Medulla oblongata (tissue), 1 donor: ENCODE results near the gene EYA4.

Experiments used
- DNase-seq: peaks from one replicate; pipeline ENCODE4 v3.0.0-alpha.2; 2015; ENCODE audit errors: extremely low spot score

Gene EYA4

DNA sequence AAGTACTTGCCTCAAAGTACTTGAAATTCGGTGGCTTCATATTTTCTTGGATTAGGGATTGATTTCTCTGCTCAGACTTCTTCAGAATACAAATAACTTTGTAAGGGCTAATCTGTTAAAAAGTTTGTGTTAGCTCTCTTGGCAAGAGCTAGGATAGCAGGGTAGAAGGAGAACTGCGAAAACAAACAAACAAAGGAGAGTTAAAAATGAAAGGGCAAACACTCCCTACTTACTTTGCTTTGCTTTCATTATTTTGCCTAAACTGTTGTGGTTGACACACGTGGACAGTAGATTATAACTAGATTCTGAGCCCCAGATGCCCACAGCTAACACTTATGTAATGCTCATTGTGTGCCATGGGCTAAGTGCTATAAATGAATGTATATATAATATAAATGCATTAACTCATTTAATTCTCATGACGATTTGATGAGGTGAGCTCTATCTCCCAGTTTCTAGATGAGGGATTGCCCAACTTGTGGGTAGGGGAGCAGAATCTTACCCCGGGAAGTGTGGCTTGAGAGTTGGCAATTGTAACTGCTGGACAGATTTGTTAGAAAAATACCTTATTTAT lies 48.7 kb downstream of the EYA4 start:
- no peak for DNase-seq

DNA sequence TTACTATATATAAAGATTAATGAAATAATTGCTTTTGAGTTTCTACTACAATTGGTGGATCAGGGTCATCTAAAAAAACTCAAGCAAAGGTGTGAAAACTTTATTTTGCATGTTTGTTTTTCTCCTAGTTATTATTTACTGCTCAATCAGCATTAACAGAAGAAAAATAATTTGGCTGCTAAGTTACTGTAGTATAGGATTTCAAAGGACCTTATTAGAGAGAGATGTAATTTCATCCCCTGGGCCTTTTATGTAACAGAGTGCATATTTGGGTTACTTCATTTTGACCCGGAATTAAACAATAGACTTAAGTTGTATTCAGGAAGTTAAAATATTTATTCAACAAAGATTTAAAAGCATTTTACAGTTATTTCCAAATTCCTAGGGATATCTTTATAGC lies 49.8 kb downstream of the EYA4 start:
- DNase-seq = no peak

DNA sequence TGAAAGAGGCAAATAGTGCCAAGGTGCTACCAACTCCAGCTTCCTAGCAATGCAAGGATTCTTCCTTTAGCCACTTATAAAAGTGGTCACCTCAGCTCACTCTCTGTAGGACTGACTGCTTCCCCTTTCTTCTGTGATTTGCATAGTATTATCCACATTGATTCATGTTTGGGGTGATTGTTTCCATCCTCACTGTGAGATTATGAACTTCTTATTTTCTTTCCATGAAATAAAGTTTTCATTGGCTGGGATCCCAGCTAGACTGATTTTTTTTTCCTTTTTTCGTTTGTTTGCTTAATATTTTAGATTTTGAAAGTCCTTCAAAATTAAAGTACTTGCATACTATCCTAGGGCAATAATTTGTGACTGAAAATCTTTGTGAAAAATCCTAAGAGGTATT lies 50.5 kb downstream of the EYA4 start:
- DNase-seq = no peak

DNA sequence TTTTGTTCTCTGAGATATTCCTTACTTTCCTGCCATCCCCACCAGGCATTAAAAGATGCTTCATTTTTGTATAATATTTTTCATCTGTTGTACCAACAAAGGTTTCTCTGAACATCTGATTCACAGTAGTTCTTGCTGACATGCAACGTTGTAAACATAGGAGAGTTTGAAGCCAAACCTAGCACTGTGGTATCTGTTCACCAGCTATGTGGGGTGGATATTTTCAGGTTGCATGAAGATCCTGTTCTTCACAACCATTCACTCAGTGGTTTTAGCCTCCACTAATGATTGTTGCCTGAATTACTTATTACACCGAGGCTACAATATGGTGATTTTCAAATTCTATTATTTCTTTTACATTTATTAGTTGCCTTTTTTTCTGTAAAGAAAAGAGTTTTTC lies 56.5 kb downstream of the EYA4 start:
- no peak for DNase-seq

DNA sequence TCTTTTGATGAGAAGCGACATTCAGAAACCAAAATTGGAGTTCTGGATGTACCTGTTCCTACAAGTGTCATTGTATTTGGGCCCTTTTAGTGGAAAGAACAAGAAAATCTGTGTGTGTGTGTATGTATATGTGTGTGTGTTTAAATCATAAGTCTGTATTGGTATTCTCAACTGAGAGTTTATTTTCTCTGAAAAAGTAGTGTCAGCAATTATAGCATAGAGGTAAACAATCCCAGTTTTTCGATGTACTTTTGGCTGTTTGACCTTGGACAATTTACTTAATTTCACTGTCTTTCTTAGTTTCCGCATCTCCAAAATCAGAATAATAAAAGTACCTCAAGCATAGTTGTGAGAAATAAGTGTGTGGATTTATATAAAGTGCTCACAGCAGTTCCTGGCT lies 57.2 kb downstream of the EYA4 start:
- no peak for DNase-seq

DNA sequence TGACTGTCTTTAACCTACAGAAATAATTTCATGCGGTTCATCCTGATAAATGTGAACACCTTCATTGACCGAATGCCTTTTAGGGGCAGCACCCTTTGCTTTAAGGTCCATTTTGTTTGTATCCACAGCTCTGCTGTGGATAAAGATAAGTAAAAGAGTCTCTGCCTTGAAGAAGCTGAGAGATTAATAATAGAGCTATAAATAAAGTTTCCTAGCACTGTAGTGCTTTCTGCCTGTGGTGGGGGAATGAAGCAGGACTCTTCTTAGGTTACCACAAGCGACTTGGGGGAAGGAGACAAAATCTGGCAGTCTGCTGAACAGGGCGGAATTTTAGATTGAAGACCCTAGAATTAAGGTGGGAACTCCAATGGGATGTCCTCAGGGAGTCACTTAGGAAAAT lies 57.6 kb downstream of the EYA4 start:
- no peak for DNase-seq

DNA sequence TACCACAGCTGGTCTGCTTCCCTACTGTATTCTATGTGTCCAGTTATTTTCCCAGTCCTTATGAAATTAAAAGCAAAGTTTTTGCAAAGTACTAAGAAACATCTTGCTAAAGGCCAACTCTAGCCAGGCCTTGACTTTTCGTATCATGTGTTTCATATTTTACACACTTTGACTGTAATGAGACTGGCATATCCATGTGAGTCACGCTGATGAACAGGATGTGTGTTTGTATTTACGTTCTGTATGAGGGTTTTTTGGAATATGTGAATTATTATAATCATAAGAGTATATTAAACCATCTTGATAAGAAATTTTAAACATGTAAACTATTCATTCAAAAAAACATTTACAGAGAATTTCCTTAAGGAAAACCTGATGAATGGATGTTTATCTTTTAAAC lies 59.7 kb downstream of the EYA4 start:
- DNase-seq = no peak

DNA sequence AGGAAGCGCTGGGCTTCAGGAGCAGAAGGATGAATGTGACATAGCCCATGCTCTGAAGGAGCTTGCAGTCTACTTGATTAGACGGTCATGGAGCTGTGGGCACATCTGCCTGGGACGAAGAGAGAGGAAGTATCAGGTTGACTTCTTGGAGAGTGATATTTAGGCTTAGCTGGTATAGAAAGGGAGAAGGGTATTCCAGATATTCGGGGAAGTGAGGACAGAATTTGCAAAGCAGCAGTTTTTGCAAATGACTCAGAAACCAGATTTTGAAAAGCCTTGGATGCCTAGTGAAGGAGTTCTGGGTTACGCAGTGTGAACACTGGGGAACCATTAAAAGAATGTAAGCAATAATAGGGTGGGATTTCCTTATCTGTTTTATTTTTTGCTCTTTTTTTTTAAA lies 60.7 kb downstream of the EYA4 start:
- no peak for DNase-seq

DNA sequence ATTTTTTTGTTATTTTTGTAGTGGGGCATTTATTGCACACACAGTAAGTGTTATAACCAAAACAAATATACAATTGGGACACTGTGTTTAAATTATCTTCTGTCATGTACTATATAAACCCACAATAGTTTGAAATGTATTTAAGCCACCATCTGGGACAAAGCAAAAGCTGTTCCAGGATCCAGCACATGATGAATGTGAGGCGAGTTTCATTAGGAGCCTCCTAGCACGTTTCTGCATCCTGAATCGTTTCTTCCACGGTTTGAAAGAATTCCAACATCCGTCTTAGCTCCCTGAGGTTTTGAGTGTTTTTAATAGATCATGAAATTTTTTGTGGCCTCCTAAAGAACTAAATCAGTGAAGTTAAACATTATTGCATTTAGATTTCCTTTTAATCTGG lies 65.8 kb downstream of the EYA4 start:
- no peak for DNase-seq

DNA sequence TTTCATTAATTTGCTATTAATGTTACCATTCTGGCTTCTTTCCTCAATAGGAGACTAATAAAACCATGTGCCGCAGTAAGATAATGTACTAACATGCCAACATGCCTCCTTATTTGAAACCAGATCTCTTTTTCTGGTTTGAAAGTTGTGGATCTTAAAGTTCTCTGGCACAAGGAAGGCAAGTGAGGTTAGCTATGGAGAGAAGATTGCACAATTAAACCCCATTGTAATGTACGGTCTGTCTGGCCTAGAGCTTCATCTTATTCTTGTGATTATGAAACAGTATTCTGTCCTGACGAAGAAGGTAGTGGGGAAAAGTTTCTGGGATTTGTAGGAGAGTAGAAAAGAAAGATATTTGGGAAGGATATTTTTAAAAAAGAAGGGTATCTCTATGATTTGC lies 68.4 kb downstream of the EYA4 start:
- no peak for DNase-seq

DNA sequence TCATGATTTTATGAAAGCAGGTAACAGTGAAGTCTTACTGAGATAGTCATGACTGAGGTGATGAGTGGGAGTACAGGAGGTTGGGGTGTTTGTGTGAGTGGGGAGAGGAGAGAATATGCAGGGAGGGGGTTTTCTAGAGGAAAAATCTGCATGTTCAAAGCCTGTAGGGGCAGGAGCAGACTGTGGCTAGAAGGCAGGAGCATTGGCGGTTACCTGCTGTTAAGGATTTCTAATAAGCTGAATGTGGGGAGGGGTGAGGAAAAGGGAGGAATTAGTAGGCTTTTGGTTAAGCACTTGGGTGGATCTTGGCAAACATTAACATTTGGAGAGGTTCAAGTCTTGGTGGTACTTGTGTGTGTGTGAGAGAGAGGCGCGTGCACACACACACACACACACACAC lies 70.8 kb downstream of the EYA4 start:
- DNase-seq = no peak

DNA sequence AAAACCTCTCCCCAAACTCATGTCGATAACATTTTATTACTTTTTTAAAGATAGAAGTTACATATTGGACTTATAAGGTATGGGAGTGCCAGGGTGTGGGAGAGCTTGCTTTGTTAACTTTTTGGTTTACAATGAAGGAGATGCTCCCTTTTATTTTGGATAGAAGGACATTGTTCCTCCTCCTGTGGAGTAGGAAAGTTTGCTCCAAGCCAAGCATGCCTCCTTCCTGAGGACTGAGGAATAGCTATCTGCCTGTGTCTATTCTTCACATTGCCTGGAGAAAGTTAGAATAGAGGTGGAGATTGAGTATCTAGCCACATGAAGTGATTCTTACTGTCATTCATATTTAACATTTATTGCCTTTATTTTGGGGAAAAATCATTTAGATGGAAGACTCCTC lies 71.9 kb downstream of the EYA4 start:
- no peak for DNase-seq

DNA sequence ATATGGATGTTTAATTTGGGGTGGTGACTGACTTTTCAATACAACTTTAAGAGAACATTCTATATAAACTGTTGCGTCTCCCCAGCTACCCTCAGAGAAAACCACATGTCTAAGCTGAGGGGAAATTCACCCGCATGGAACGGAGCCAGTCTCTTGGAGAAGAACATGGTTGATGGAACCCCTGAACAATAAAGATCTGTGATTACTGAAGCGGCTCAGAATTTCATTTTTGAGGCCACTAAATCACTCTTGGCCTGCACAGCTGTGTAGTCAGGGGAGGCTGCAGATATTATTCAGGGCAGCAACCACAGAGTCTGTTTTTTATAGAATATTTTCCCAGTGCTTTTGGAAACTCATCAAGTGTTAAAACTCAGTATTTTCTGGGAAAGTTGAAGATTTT lies 73.8 kb downstream of the EYA4 start:
- no peak for DNase-seq

DNA sequence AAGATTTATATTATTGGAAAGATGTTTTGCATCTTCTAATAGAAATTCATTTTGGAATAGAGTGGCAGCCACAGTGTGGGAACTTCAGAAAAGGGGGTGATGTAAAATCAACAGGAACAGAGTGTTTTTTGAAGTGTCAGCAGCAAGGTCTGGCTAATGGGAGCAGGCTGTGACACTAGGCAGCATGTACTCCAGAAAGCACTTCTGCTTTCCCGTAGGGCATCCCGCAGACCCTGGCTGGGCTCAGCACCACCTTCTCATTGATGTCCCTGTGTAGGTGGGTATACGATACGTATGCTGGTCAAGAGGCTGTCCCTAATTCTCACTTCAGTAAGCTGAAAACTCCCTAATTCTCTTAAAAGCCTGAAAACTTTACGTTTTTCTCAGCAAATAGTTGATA lies 74.7 kb downstream of the EYA4 start:
- DNase-seq = no peak

DNA sequence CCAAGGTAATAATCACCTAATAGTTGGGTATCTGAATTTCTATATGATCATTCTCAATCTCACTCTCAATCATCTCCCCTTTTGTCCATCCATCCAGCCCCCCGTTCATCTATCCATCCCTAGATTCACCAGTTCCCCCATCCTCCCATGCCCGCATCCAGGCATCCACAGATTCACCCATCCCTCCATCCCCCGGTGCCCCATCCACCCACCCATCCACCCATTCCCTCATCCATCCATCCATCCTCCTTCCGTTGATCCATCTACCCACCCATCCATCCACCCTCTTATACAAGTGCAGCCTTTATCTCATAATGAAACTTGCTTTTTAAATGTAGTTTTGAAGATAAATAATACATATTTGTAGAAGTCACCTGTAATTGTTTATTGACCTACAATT lies 76.5 kb downstream of the EYA4 start:
- no peak for DNase-seq

DNA sequence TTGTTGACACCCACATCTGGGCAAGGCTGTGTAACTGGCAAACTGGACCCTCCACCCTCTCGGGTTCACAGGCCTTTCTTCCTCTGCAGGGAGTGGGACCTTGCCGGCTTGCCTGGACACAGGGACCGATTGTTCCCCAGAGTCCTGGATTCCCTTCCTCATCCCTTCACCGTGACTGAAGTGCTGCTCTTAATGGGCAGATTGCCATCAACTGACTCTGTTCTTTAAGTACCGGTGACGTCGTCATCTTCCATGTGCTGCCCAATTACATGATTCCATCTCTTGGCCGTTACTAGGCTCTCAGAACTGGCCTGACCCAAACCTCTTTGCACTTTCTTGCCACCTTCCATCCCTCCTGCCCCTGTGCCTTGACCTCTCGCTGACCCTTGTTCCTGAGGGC lies 85.4 kb downstream of the EYA4 start:
- DNase-seq = no peak

DNA sequence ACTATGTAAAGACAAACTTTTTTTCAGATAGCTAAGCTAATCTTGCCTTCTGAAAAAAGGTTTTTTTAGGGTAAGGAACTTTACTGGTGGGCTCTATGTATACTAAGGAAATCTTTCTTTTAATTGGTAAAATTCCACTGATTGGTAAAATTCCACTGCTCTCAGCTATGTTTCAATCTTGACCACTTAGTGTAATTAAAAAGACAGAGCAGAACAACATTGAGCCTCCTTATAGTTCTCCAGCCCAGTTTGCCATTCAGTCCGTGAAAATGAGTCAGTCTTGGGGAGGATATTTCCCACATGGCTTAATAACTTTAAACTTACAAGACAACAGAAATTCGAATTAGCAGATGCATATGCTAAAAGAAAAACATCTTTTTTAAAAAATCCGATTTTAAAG lies 92.7 kb downstream of the EYA4 start:
- DNase-seq = no peak

DNA sequence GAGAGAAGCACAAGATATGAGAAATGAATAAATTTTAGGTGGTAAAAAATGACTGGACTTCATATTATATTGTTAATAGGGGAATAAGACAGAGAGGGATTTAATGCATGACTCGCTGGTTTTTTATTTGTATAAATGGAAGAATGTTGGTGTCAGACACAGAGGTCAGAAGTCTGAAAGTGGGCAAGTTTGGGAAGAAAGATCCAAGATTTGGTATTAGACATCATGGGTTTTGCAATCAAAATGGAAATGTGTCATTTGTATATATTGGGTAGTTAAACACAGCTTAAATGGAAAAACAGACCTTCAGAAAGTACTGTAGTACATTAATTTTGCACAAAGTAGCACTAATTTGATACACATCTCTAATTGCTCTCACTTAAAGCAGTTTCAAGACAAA lies 96.2 kb downstream of the EYA4 start:
- no peak for DNase-seq

DNA sequence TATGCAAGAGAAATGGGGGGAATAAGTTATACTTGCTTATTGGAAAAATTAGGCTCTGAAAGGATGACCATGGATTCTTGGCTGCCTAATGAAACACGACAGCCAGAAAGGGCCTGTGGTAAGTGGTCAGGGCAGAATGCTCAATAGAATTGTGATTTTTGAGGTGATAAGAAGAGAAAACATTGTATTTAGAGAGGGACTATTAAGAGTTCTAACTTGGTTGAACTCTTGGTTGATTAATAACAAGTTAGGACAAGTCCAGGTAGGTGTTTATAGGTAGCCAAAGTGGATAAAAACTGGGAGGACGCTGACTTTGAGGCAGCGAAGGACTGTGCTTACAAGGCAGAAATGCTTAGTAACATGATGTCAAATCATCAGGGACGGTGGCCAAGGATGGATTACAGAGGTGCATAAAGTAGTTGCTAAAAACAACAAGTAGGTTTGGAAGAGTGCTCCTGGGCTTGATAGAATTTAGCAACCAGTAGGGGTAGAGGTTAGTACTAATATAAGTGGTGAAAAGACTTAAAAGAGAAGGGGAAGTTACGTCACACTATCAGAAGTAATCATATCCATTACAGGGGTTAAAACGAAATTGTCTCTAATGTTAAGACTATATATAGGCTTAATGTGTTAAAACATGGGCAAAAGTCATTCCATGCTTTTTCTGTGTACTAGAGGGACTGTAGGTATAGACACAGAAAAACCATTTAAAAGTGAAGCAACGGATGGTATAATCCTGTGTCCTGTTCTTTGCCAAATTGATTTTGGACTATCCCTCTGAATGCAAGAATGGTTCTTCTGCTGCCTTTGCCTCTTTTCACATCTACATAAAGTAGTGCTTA lies 98.6 kb downstream of the EYA4 start:
- DNase-seq = no peak

DNA sequence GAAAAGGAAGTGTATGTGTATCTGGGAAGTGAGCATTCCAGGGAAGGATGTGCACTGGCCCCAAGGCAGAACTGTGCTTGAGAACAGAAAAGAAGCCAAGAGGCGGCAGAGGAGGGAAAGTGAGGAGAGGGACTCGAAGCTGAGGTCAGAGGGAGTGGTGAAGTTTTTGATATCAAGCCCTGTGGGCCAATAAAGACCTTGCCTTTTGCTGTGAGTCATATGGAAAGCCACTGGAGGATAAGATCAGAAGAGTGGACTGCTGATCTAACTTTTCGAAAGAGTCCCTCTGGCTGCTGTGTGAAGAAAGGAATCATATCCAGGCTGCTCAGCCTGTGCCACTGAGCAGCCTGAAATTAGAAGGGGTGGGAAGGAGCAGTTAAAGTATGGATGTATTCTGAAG lies 99.4 kb downstream of the EYA4 start:
- no peak for DNase-seq

DNA sequence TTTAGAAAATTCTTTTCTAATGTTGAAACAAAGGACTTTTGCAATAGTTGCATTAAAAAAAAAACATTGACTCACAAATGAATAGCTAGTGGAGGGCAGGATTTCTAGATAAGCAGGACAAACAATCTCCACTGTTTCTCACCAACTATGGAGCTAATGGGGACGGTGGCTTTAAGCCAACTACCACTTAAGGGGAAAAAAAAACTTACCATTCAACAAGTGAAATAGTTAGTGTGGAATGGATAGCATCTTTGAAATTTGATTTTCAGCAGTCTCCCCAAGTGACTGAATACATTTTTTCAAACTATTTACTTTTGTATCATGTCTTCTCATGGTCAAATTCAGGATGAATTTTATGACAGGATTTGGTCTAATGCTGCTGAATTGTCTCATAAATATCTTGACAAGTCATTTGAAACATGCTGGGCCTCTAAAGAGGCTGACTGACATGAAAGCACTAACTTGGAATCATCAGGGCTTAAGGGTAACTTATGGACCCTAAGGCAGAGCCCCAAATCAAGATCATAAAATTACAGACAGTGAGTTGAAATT lies 100.5 kb downstream of the EYA4 start:
- no peak for DNase-seq

DNA sequence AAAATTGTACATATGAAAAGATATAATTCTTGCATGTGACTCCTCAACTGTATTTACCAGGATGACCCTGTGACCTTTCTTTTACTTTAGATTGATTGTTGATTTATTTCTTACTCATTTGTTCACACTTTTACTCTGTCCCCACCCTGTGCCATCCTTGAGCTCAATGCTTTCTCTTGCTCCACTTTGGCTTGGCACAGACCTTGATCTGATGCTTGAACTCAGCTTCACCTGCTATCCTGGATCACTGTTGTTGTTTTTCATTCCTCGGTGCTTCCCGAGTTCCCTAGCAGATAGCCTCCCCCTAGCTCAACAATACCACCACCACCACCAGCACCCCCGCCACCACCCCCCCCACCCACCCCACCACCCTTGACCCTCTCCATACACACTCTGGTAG lies 102.1 kb downstream of the EYA4 start:
- no peak for DNase-seq

DNA sequence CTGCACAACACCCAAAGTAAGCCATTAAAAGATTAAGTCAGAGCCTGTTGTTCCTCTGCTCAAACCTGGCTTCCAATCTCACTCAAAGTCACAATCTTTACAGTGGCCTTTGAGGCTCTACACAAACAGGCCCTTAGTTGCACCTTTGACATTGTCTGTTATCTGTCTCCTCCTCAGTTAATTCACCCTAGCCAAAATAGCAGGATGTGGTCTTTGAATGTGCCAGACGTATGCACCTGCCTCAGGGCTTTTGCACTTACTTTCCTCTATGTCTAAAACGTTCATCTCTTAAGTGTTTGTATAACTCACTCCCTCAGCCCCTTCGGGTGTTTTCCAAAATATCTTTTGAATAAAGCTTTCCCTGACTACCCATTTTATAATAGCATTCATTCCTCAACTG lies 107.7 kb downstream of the EYA4 start:
- no peak for DNase-seq

DNA sequence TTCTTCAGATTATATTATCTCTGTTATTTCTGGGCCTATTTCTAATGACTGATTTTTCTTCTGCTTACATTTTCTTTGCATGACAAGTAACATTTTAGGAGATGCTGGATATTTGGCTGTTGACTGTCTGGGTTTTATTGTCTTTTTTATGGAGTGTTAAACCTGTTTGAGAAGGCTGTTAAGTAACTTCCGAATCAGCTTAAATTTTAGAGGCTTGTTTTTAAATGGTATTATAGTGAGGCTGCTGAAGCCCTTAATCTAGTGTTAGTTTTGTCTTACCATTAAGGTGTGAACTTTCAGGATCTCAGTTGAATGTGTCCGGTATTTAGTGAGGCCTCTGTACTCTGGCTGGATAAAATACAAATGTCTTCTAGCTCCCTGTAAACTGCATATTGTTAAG lies 109.8 kb downstream of the EYA4 start:
- no peak for DNase-seq
